ENCODE results near the gene TRIM42.

DNA sequence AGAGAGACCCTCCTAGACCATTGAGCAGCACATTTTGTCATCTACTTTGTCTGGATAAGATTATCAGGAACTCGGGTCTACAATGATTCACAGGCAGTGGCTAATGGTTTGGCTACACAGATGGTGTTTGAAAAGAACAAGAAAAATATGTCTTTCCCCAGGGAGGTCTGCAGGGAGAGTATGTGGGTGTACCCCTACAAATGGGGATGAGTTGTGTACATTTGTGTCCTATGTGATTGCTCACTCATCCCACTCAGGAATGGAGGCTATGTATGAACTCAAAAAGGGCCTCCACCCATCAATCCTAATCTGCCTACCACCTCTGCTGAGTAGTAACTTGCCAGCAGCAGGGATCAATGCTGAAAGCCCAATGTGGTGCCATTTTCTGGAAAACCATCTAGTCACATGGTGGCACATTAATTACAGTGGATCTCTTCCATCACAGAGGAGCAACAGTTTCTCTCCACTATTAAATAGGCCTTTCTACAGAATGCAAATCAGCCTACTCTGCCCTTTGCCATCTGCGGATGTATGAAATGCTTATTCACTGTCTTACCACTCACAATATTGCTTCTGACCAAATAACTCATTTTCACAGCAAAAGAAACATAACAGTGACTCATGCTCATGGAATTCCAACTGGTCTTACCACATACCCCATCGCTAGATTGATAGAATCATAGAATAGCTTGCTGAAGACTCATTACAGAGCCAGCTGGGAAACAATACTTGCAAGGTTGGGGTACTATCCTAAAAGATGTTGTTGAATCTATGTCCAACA is 48.3 kb upstream of the TRIM42 start:
- TF ChIP-seq, protein P1, sequence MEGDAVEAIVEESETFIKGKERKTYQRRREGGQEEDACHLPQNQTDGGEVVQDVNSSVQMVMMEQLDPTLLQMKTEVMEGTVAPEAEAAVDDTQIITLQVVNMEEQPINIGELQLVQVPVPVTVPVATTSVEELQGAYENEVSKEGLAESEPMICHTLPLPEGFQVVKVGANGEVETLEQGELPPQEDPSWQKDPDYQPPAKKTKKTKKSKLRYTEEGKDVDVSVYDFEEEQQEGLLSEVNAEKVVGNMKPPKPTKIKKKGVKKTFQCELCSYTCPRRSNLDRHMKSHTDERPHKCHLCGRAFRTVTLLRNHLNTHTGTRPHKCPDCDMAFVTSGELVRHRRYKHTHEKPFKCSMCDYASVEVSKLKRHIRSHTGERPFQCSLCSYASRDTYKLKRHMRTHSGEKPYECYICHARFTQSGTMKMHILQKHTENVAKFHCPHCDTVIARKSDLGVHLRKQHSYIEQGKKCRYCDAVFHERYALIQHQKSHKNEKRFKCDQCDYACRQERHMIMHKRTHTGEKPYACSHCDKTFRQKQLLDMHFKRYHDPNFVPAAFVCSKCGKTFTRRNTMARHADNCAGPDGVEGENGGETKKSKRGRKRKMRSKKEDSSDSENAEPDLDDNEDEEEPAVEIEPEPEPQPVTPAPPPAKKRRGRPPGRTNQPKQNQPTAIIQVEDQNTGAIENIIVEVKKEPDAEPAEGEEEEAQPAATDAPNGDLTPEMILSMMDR (IDR thresholded peaks at IDR 0.05): no peak
- TF ChIP-seq POLR2A (IDR thresholded peaks at IDR 0.05): no peak
- no peak for TF ChIP-seq POLR2AphosphoS5 (IDR thresholded peaks at IDR 0.05)
- TF ChIP-seq EP300 (IDR thresholded peaks at IDR 0.05): no peak
